ENCODE measurements around the gene PTPRF. TPM values are rescaled to one million over a fixed set of nuclear protein-coding genes. Genes with fewer than 3 reads are reported as not detected.

Gene PTPRF
- total RNA-seq, 2 donors from 2014 or later: 203 to 250 TPM

DNA sequence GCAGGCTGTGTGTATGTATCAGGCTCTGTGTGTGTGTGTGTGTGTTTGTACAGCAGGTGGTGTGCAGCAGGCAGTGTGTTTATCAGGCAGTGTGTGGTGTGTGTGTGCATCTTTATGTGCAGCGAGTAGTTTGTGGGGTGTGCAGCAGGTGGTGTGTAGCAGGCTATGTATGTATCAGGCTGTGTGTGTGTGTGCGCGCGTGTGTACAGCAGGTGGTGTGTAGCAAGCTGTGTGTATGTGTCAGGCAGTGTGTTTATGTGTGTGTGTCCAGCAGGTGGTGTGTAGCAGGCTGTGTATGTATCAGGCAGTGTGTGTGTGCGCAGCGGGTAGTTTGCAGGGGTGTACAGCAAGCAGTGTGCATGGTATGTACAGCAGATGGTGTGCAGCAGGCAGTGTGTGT is 29.0 kb downstream of the PTPRF start:
- H3K9ac ChIP-seq (ENCODE audit: extremely low read depth, low read length, poor library complexity, severe bottlenecking): no peak overlapping the region
- no peaks in the 10 kb centered on the region for H3K9me3 ChIP-seq (ENCODE audit: control insufficient read depth, low read length)
- Mint-ChIP-seq H3K36me3 (ENCODE audit: low read depth) (peaks cover 36% of the 10 kb centered on the region), H3K27ac (no peak overlapping the region), H3K4me1 (peaks cover 19% of the 10 kb centered on the region), H3K9me3 (no peaks in the 10 kb centered on the region), H3K4me3 (no peak overlapping the region), H3K27me3 (ENCODE audit: insufficient read depth) (no peaks in the 10 kb centered on the region)
- peaks cover 5% of the 10 kb centered on the region for H3K4me1 ChIP-seq (ENCODE audit: control insufficient read depth, insufficient read depth, low read length)
- no peaks in the 10 kb centered on the region for H3K27me3 ChIP-seq (ENCODE audit: control insufficient read depth, insufficient read depth, low read length, poor library complexity, severe bottlenecking)
- H3K4me3 ChIP-seq (ENCODE audit: low read length): no peak overlapping the region
- 92 to 96% methylated on average over 4 to 6 of the region's 6 CpGs for WGBS, 2 experiments (ENCODE audit: insufficient coverage in 1 of 2, insufficient read length in 1 of 2)
- H3K27ac ChIP-seq (ENCODE audit: low read depth, low read length): no peak overlapping the region
- H3K36me3 ChIP-seq (ENCODE audit: control insufficient read depth, insufficient read depth, low read length): peaks cover 25% of the 10 kb centered on the region
- TF ChIP-seq, protein P1, sequence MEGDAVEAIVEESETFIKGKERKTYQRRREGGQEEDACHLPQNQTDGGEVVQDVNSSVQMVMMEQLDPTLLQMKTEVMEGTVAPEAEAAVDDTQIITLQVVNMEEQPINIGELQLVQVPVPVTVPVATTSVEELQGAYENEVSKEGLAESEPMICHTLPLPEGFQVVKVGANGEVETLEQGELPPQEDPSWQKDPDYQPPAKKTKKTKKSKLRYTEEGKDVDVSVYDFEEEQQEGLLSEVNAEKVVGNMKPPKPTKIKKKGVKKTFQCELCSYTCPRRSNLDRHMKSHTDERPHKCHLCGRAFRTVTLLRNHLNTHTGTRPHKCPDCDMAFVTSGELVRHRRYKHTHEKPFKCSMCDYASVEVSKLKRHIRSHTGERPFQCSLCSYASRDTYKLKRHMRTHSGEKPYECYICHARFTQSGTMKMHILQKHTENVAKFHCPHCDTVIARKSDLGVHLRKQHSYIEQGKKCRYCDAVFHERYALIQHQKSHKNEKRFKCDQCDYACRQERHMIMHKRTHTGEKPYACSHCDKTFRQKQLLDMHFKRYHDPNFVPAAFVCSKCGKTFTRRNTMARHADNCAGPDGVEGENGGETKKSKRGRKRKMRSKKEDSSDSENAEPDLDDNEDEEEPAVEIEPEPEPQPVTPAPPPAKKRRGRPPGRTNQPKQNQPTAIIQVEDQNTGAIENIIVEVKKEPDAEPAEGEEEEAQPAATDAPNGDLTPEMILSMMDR (conservative IDR thresholded peaks at IDR 0.05): no peak
- DNase-seq: no peak

GRCh38 chr1:43560286-43560685 is 29.6 kb downstream of the PTPRF start:
- 92 to 96% methylated on average over 6 of the region's 6 CpGs for WGBS, 2 experiments (ENCODE audit: insufficient coverage in 1 of 2, insufficient read length in 1 of 2)
- Histone ChIP-seq H3K36me3 (ENCODE audit: control insufficient read depth, insufficient read depth, low read length) (peaks cover 22% of the 10 kb centered on the region), H3K4me1 (ENCODE audit: control insufficient read depth, insufficient read depth, low read length) (peaks cover 5% of the 10 kb centered on the region), H3K9ac (ENCODE audit: extremely low read depth, low read length, poor library complexity, severe bottlenecking) (no peak overlapping the region), H3K4me3 (ENCODE audit: low read length) (no peak overlapping the region), H3K27ac (ENCODE audit: low read depth, low read length) (no peak overlapping the region), H3K27me3 (ENCODE audit: control insufficient read depth, insufficient read depth, low read length, poor library complexity, severe bottlenecking) (no peaks in the 10 kb centered on the region), H3K9me3 (ENCODE audit: control insufficient read depth, low read length) (no peaks in the 10 kb centered on the region)
- Mint-ChIP-seq H3K4me1 (peaks cover 24% of the 10 kb centered on the region), H3K4me3 (no peak overlapping the region), H3K9me3 (no peaks in the 10 kb centered on the region), H3K27me3 (ENCODE audit: insufficient read depth) (no peaks in the 10 kb centered on the region), H3K27ac (no peak overlapping the region), H3K36me3 (ENCODE audit: low read depth) (peaks cover 30% of the 10 kb centered on the region)
- DNase-seq: no peak
- TF ChIP-seq, protein P1 (conservative IDR thresholded peaks at IDR 0.05): no peak

GRCh38 chr1:43563876-43564539 is 33.3 kb downstream of the PTPRF start:
- Histone ChIP-seq H3K9me3 (ENCODE audit: control insufficient read depth, low read length) (no peaks in the 10 kb centered on the region), H3K4me1 (ENCODE audit: control insufficient read depth, insufficient read depth, low read length) (no peaks in the 10 kb centered on the region), H3K9ac (ENCODE audit: extremely low read depth, low read length, poor library complexity, severe bottlenecking) (no peak overlapping the region), H3K27ac (ENCODE audit: low read depth, low read length) (peak overlapping the region; percentile 61), H3K4me3 (ENCODE audit: low read length) (no peak overlapping the region), H3K36me3 (ENCODE audit: control insufficient read depth, insufficient read depth, low read length) (peaks cover 10% of the 10 kb centered on the region), H3K27me3 (ENCODE audit: control insufficient read depth, insufficient read depth, low read length, poor library complexity, severe bottlenecking) (no peaks in the 10 kb centered on the region)
- 90 to 94% methylated on average over 13 to 19 of the region's 19 CpGs for WGBS, 2 experiments (ENCODE audit: insufficient coverage in 1 of 2, insufficient read length in 1 of 2)
- no peak overlapping the region for H3K4me3 Mint-ChIP-seq
- no peak overlapping the region for H3K27ac Mint-ChIP-seq
- TF ChIP-seq, protein P1 (conservative IDR thresholded peaks at IDR 0.05): no peak
- peaks cover 14% of the 10 kb centered on the region for H3K36me3 Mint-ChIP-seq (ENCODE audit: low read depth)
- H3K9me3 Mint-ChIP-seq: no peaks in the 10 kb centered on the region
- DNase-seq: no peak
- H3K27me3 Mint-ChIP-seq (ENCODE audit: insufficient read depth): no peaks in the 10 kb centered on the region
- H3K4me1 Mint-ChIP-seq: peaks cover 23% of the 10 kb centered on the region
